ENCODE results near the gene DTNA.

DNA sequence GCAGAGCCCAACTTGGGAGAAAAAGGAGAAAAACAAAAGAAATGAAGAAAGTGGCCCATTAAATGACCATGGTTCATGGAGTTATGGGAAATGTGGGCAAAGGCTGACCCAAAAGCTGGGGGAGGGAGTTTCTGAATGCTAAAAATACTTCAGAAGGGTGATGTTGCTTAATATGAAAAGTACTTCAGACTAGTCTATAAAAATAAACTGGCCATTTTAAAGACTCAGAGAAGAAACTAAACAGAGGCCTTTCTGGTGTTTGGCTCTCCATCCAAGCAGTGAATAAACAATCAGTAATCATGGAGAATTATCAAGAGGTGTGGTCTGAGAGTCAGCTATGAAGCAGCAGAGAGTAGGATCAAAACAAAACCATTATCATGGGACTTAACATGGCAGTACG lies 170.3 kb downstream of the DTNA start:
- TF ChIP-seq POLR2A (IDR thresholded peaks at IDR 0.05) = no peak
- TF ChIP-seq CTCF (IDR thresholded peaks at IDR 0.05) = no peak
- TF ChIP-seq POLR2AphosphoS5 (IDR thresholded peaks at IDR 0.05; ENCODE audit: insufficient read depth in 1 of 2, low read depth in 1 of 2) = no peak

Measured in vagina (tissue), 2 donors.